HG03135 (cell line): Measurements from ENCODE around the gene CES5A.
"Not testable (repeated sequence)": the region's sequence is repeated elsewhere in the genome, so short reads cannot be mapped to it uniquely, and the experiment has no call there.

Experiments used
- ATAC-seq: cut with Tn5 transposase; IDR thresholded peaks from one replicate; pipeline ENCODE4 v1.9.1; 2021; ENCODE audit warnings: mild to moderate bottlenecking, moderate library complexity; ENCODE audit not compliant: unreplicated experiment

The CES5A gene

GRCh38 chr16:55832425-55832772 lies 42.8 kb downstream of the CES5A start:
- ATAC-seq = no peak

GRCh38 chr16:55830658-55831294 lies 44.4 kb downstream of the CES5A start:
- ATAC-seq = no peak

- ATAC-seq = not testable (repeated sequence)
These were observed 45.9 kb downstream of the CES5A start for GRCh38 chr16:55829232-55829631.

GRCh38 chr16:55828680-55829079 lies 46.5 kb downstream of the CES5A start:
- ATAC-seq = no peak

- no peak for ATAC-seq
These were observed 50.0 kb downstream of the CES5A start for GRCh38 chr16:55825115-55825728.

- no peak for ATAC-seq
These were observed 50.6 kb downstream of the CES5A start for GRCh38 chr16:55824473-55825000.

- ATAC-seq = no peak
These were observed 52.8 kb downstream of the CES5A start for GRCh38 chr16:55822280-55822810.

GRCh38 chr16:55821210-55821609 lies 54.0 kb downstream of the CES5A start:
- ATAC-seq = no peak

GRCh38 chr16:55820615-55821014 lies 54.6 kb downstream of the CES5A start:
- ATAC-seq = no peak

- no peak for ATAC-seq
These were observed 57.8 kb downstream of the CES5A start for GRCh38 chr16:55817236-55817912.

- ATAC-seq = not testable (repeated sequence)
These were observed 59.0 kb downstream of the CES5A start for GRCh38 chr16:55816222-55816621.

GRCh38 chr16:55815320-55815719 lies 59.9 kb downstream of the CES5A start:
- ATAC-seq = no peak

GRCh38 chr16:55814174-55814573 lies 61.0 kb downstream of the CES5A start:
- ATAC-seq = not testable (repeated sequence)

- not testable (repeated sequence) for ATAC-seq
These were observed 61.4 kb downstream of the CES5A start for GRCh38 chr16:55813730-55814129.

- ATAC-seq = no peak
These were observed 62.2 kb downstream of the CES5A start for GRCh38 chr16:55812951-55813350.

GRCh38 chr16:55811811-55812210 lies 63.4 kb downstream of the CES5A start:
- no peak for ATAC-seq

GRCh38 chr16:55810451-55810961 lies 64.7 kb downstream of the CES5A start:
- no peak for ATAC-seq

- ATAC-seq = no peak
These were observed 65.3 kb downstream of the CES5A start for GRCh38 chr16:55809851-55810250.

GRCh38 chr16:55809386-55809785 lies 65.8 kb downstream of the CES5A start:
- ATAC-seq = no peak

GRCh38 chr16:55808286-55808685 lies 66.9 kb downstream of the CES5A start:
- not testable (repeated sequence) for ATAC-seq

- not testable (repeated sequence) for ATAC-seq
These were observed 70.1 kb downstream of the CES5A start for GRCh38 chr16:55805104-55805503.
